Hepatocyte (in vitro differentiated cells): Measurements from ENCODE around the gene FFAR3. TPM values are rescaled to one million over a fixed set of nuclear protein-coding genes. Genes with fewer than 3 reads are reported as not detected.
"Not testable (repeated sequence)": the region's sequence is repeated elsewhere in the genome, so short reads cannot be mapped to it uniquely, and the experiment has no call there.

Experiments
- DNase-seq: peaks from one replicate; pipeline ENCODE4 v3.0.0-alpha.2; 2016; ENCODE audit warnings: low spot score
- H2AFZ ChIP-seq: fragments of 200-600 bp; sonication (generic); 2 replicates; pipeline ENCODE4 v1.6.0; 2016; ENCODE audit warnings: antibody characterized with exemption, mild to moderate bottlenecking
- H3K27ac ChIP-seq: fragments of 200-600 bp; sonication (generic); 2 replicates; pipeline ENCODE4 v1.5.1; 2016; ENCODE audit warnings: mild to moderate bottlenecking
- H3K27me3 ChIP-seq: fragments of 200-600 bp; sonication (generic); 2 replicates; pipeline ENCODE4 v1.6.1; 2016
- H3K36me3 ChIP-seq: fragments of 200-600 bp; sonication (generic); replicated peaks from 2 replicates; pipeline ENCODE4 v1.5.1; 2016; ENCODE audit warnings: low read depth; ENCODE audit not compliant: insufficient read depth
- H3K4me1 ChIP-seq: fragments of 200-600 bp; sonication (generic); 2 replicates; pipeline ENCODE4 v1.5.1; 2016; ENCODE audit warnings: mild to moderate bottlenecking, moderate library complexity; ENCODE audit not compliant: insufficient read depth
- H3K4me2 ChIP-seq: fragments of 200-600 bp; sonication (generic); 2 replicates; pipeline ENCODE4 v1.6.0; 2016
- H3K4me3 ChIP-seq: fragments of 200-600 bp; sonication (generic); 2 replicates; pipeline ENCODE4 v1.5.1; 2016; ENCODE audit warnings: mild to moderate bottlenecking
- H3K79me2 ChIP-seq: fragments of 200-600 bp; sonication (generic); 2 replicates; pipeline ENCODE4 v1.6.0; 2017; ENCODE audit warnings: mild to moderate bottlenecking
- H3K9me2 ChIP-seq: fragments of 200-600 bp; sonication (generic); replicated peaks from 2 replicates; pipeline ENCODE4 v1.6.0; 2017; ENCODE audit warnings: mild to moderate bottlenecking; ENCODE audit not compliant: insufficient read depth
- H3K9me3 ChIP-seq: fragments of 200-600 bp; sonication (generic); 2 replicates; pipeline ENCODE4 v1.5.1; 2016; ENCODE audit warnings: low read depth, mild to moderate bottlenecking
- H4K20me1 ChIP-seq: fragments of 200-600 bp; sonication (generic); 2 replicates; pipeline ENCODE4 v1.6.0; 2016; ENCODE audit warnings: mild to moderate bottlenecking; ENCODE audit not compliant: insufficient read depth, poor library complexity, severe bottlenecking
- CTCF ChIP-seq: fragments of 200-600 bp; sonication (generic); IDR thresholded peaks from 2 replicates; pipeline ENCODE4 v1.5.1; 2016; ENCODE audit warnings: antibody characterized with exemption, mild to moderate bottlenecking; ENCODE audit not compliant: poor library complexity
- EZH2 ChIP-seq: fragments of 200-600 bp; sonication (generic); IDR thresholded peaks from 2 replicates; pipeline ENCODE4 v1.6.1; 2016; ENCODE audit warnings: antibody characterized with exemption, mild to moderate bottlenecking, borderline replicate concordance
- EZH2phosphoT487 ChIP-seq: fragments of 200-600 bp; sonication (generic); IDR thresholded peaks from one replicate; pipeline ENCODE4 v1.6.1; 2018; ENCODE audit warnings: antibody characterized with exemption, mild to moderate bottlenecking, low read depth, moderate library complexity; ENCODE audit not compliant: unreplicated experiment, severe bottlenecking
- WGBS: methylation state at CpG from one replicate; pipeline ENCODE4 v1.1.6; 2016; ENCODE audit warnings: low lambda C conversion rate; ENCODE audit errors: missing lambda C conversion rate; 5-methylcytosine and 5-hydroxymethylcytosine counted together
- polyA plus RNA-seq: library from polyadenylated mRNA; unstranded; fragments of >200 nt; fragmentation: Nextera tagmentation; extraction: Ambion mirVana; gene quantifications from 2 replicates; pipeline ENCODE4 v1.2.1, GENCODE V29; 2016
- total RNA-seq: library from RNA; depleted of rRNA; stranded (reverse); fragments of >200 nt; gene quantifications from 2 replicates; pipeline ENCODE4 v1.2.3, GENCODE V29; 2014

Gene FFAR3
- total and polyA plus RNA-seq, 2 experiments from 2014 or later = 0.80 TPM; not detected in 1

GRCh38 chr19:35399948-35400772 is 41.9 kb downstream of the FFAR3 start:
- H4K20me1 ChIP-seq = no peaks in the 10 kb centered on the region
- H3K79me2 ChIP-seq = no peaks in the 10 kb centered on the region
- H3K4me1 ChIP-seq = no peaks in the 10 kb centered on the region
- WGBS = 82% methylated on average over 9 of the region's 10 CpGs
- H3K27me3 ChIP-seq = no peaks in the 10 kb centered on the region
- no peaks in the 10 kb centered on the region for H3K36me3 ChIP-seq
- H3K4me3 ChIP-seq = no peak overlapping the region
- TF ChIP-seq CTCF = no peak
- no peak for TF ChIP-seq EZH2
- no peak for TF ChIP-seq EZH2phosphoT487
- H3K9me2 ChIP-seq = no peaks in the 10 kb centered on the region
- no peak overlapping the region for H3K4me2 ChIP-seq
- H3K27ac ChIP-seq = no peak overlapping the region
- no peaks in the 10 kb centered on the region for H3K9me3 ChIP-seq
- no peak overlapping the region for H2AFZ ChIP-seq
- DNase-seq = no peak

- no peaks in the 10 kb centered on the region for H3K9me3 ChIP-seq
- H3K9me2 ChIP-seq = no peaks in the 10 kb centered on the region
- no peak overlapping the region for H3K4me3 ChIP-seq
- 92% methylated on average over 7 of the region's 7 CpGs for WGBS
- no peaks in the 10 kb centered on the region for H3K27me3 ChIP-seq
- H3K79me2 ChIP-seq = no peaks in the 10 kb centered on the region
- DNase-seq = no peak
- no peak overlapping the region for H3K27ac ChIP-seq
- H3K36me3 ChIP-seq = no peaks in the 10 kb centered on the region
- H2AFZ ChIP-seq = no peak overlapping the region
- H3K4me1 ChIP-seq = no peaks in the 10 kb centered on the region
- H4K20me1 ChIP-seq = no peaks in the 10 kb centered on the region
- no peak overlapping the region for H3K4me2 ChIP-seq
- TF ChIP-seq EZH2 (no peak), EZH2phosphoT487 (no peak), CTCF (no peak)
Observed at GRCh38 chr19:35400773-35401100, 42.5 kb downstream of the FFAR3 start.

- not testable (repeated sequence) for H2AFZ ChIP-seq, H3K27me3 ChIP-seq, H3K9me2 ChIP-seq, H3K4me1 ChIP-seq, H3K27ac ChIP-seq, H3K36me3 ChIP-seq, DNase-seq, H3K9me3 ChIP-seq, H3K79me2 ChIP-seq, H3K4me3 ChIP-seq, H3K4me2 ChIP-seq, H4K20me1 ChIP-seq
- WGBS = 87% methylated on average over 9 of the region's 9 CpGs
Observed at GRCh38 chr19:35401416-35401815, 43.2 kb downstream of the FFAR3 start.

- no peak overlapping the region for H3K4me3 ChIP-seq
- H3K4me2 ChIP-seq = no peak overlapping the region
- 62% methylated on average over 8 of the region's 8 CpGs for WGBS
- H3K36me3 ChIP-seq = no peaks in the 10 kb centered on the region
- no peak overlapping the region for H2AFZ ChIP-seq
- H4K20me1 ChIP-seq = no peaks in the 10 kb centered on the region
- H3K27ac ChIP-seq = no peak overlapping the region
- H3K27me3 ChIP-seq = no peaks in the 10 kb centered on the region
- no peak for DNase-seq
- no peaks in the 10 kb centered on the region for H3K9me2 ChIP-seq
- TF ChIP-seq CTCF = no peak
- no peak for TF ChIP-seq EZH2phosphoT487
- TF ChIP-seq EZH2 = no peak
- H3K79me2 ChIP-seq = no peaks in the 10 kb centered on the region
- no peaks in the 10 kb centered on the region for H3K4me1 ChIP-seq
- no peaks in the 10 kb centered on the region for H3K9me3 ChIP-seq
Observed at GRCh38 chr19:35403116-35403760, 45.0 kb downstream of the FFAR3 start.
